ENCODE measurements around the gene RNH1. TPM values are rescaled to one million over a fixed set of nuclear protein-coding genes. Genes with fewer than 3 reads are reported as not detected.

Gene RNH1
- polyA plus RNA-seq, 1 experiment, result 260 TPM

GRCh38 chr11:490186-490929, 16.7 kb downstream of the RNH1 start:
- ChIA-PET POLR2A (no interaction called here), CTCF (no interaction called here)
- no peak for DNase-seq (ENCODE audit: low read depth)
- Histone ChIP-seq H3K27me3 (ENCODE audit: control insufficient read depth, insufficient read depth, low read length) (no peaks in the 10 kb centered on the region), H3K4me3 (ENCODE audit: low read depth, low read length) (no peak overlapping the region), H3K36me3 (ENCODE audit: control insufficient read depth, insufficient read depth, low read length) (peaks cover 20% of the 10 kb centered on the region)
- TF ChIP-seq CTCF (IDR thresholded peaks at IDR 0.05; ENCODE audit: insufficient read depth, low read depth, low read length), result no peak

GRCh38 chr11:489610-490185, 17.3 kb downstream of the RNH1 start:
- CTCF ChIA-PET, result no interaction called here
- no peak for DNase-seq (ENCODE audit: low read depth)
- POLR2A ChIA-PET, result no interaction called here
- peaks cover 14% of the 10 kb centered on the region for H3K36me3 ChIP-seq (ENCODE audit: control insufficient read depth, insufficient read depth, low read length)
- H3K27me3 ChIP-seq (ENCODE audit: control insufficient read depth, insufficient read depth, low read length), result no peaks in the 10 kb centered on the region
- H3K4me3 ChIP-seq (ENCODE audit: low read depth, low read length), result no peak overlapping the region
- no peak for TF ChIP-seq CTCF (IDR thresholded peaks at IDR 0.05; ENCODE audit: insufficient read depth, low read depth, low read length)

- no peak for TF ChIP-seq CTCF (IDR thresholded peaks at IDR 0.05; ENCODE audit: insufficient read depth, low read depth, low read length)
- DNase-seq (ENCODE audit: low read depth), result no peak
- H3K4me3 ChIP-seq (ENCODE audit: low read depth, low read length), result no peak overlapping the region
- no peaks in the 10 kb centered on the region for H3K27me3 ChIP-seq (ENCODE audit: control insufficient read depth, insufficient read depth, low read length)
- ChIA-PET POLR2A (no interaction called here), CTCF (no interaction called here)
- peaks cover 11% of the 10 kb centered on the region for H3K36me3 ChIP-seq (ENCODE audit: control insufficient read depth, insufficient read depth, low read length)
Measured at GRCh38 chr11:488992-489391, 18.1 kb downstream of the RNH1 start.

GRCh38 chr11:488579-488978, 18.5 kb downstream of the RNH1 start:
- Histone ChIP-seq H3K4me3 (ENCODE audit: low read depth, low read length) (no peak overlapping the region), H3K27me3 (ENCODE audit: control insufficient read depth, insufficient read depth, low read length) (no peaks in the 10 kb centered on the region), H3K36me3 (ENCODE audit: control insufficient read depth, insufficient read depth, low read length) (peaks cover 9% of the 10 kb centered on the region)
- CTCF ChIA-PET, result no interaction called here
- no peak for TF ChIP-seq CTCF (IDR thresholded peaks at IDR 0.05; ENCODE audit: insufficient read depth, low read depth, low read length)
- POLR2A ChIA-PET, result no interaction called here
- no peak for DNase-seq (ENCODE audit: low read depth)

- ChIA-PET CTCF (no interaction called here), POLR2A (no interaction called here)
- TF ChIP-seq CTCF (IDR thresholded peaks at IDR 0.05; ENCODE audit: insufficient read depth, low read depth, low read length), result no peak
- Histone ChIP-seq H3K27me3 (ENCODE audit: control insufficient read depth, insufficient read depth, low read length) (no peaks in the 10 kb centered on the region), H3K4me3 (ENCODE audit: low read depth, low read length) (no peak overlapping the region), H3K36me3 (ENCODE audit: control insufficient read depth, insufficient read depth, low read length) (peaks cover 9% of the 10 kb centered on the region)
- DNase-seq (ENCODE audit: low read depth), result no peak
Measured at GRCh38 chr11:488062-488461, 19.0 kb downstream of the RNH1 start.

Measured in BJ (cell line).